HepG2 (cell line): ENCODE data around the gene RNF40. TPM values are rescaled to one million over a fixed set of nuclear protein-coding genes. Genes with fewer than 3 reads are reported as not detected.

Experiments used
- CCAR2 ChIP-seq: fragments of 200-400 bp; formaldehyde crosslinking; optimal IDR thresholded peaks from 2 replicates; pipeline ENCODE3; 2018; ENCODE audit warnings: low read depth, mild to moderate bottlenecking, low read length, moderate library complexity
- GTF3A ChIP-seq: sonication (generic); formaldehyde crosslinking; conservative IDR thresholded peaks from 2 replicates; pipeline ENCODE4 v1.4.0; 2020; ENCODE audit warnings: mild to moderate bottlenecking, missing genetic modification reagents
- KDM2A ChIP-seq: sonication (generic); formaldehyde crosslinking; IDR thresholded peaks from 2 replicates; pipeline ENCODE4 v1.4.0; 2020; ENCODE audit warnings: low read depth, missing genetic modification reagents, borderline replicate concordance
- MXI1 ChIP-seq: IDR thresholded peaks from 3 replicates; pipeline ENCODE4 v1.6.1; 2012; ENCODE audit warnings: low read depth, low read length, inconsistent platforms, borderline replicate concordance
- NCOA5 ChIP-seq: sonication (generic); formaldehyde crosslinking; IDR thresholded peaks from 2 replicates; pipeline ENCODE4 v1.4.0; 2020; ENCODE audit warnings: missing genetic modification reagents
- PITX1 ChIP-seq: sonication (generic); formaldehyde crosslinking; IDR thresholded peaks from 2 replicates; pipeline ENCODE4 v1.5.1; 2020; ENCODE audit warnings: mild to moderate bottlenecking, missing genetic modification reagents
- PREB ChIP-seq: sonication (generic); formaldehyde crosslinking; IDR thresholded peaks from 2 replicates; pipeline ENCODE4 v1.4.0; 2020; ENCODE audit warnings: missing genetic modification reagents
- SNAI1 ChIP-seq: sonication (generic); formaldehyde crosslinking; IDR thresholded peaks from 2 replicates; pipeline ENCODE4 v1.5.0; 2020; ENCODE audit warnings: mild to moderate bottlenecking, missing genetic modification reagents, borderline replicate concordance
- TFE3 ChIP-seq: IDR thresholded peaks from 2 replicates; pipeline ENCODE4 v1.6.1; 2016
- ZBED4 ChIP-seq: sonication (generic); formaldehyde crosslinking; IDR thresholded peaks from 2 replicates; pipeline ENCODE4 v1.4.0; 2020; ENCODE audit warnings: missing genetic modification reagents, borderline replicate concordance
- ZFAT ChIP-seq: sonication (generic); formaldehyde crosslinking; conservative IDR thresholded peaks from 2 replicates; pipeline ENCODE4 v1.8.1; 2023; ENCODE audit warnings: missing genetic modification reagents, inconsistent platforms
- ZMAT3 ChIP-seq: sonication (generic); formaldehyde crosslinking; conservative IDR thresholded peaks from 2 replicates; pipeline ENCODE4 v1.7.0; 2021; ENCODE audit warnings: missing genetic modification reagents
- ZNF232 ChIP-seq: sonication (generic); formaldehyde crosslinking; IDR thresholded peaks from 2 replicates; pipeline ENCODE4 v1.4.0; 2020; ENCODE audit warnings: missing genetic modification reagents, borderline replicate concordance
- ZNF558 ChIP-seq: sonication (generic); formaldehyde crosslinking; IDR thresholded peaks from 2 replicates; pipeline ENCODE4 v1.9.0; 2022; ENCODE audit warnings: mild to moderate bottlenecking, missing genetic modification reagents, borderline replicate concordance
- ZNF770 ChIP-seq: sonication (generic); formaldehyde crosslinking; IDR thresholded peaks from 2 replicates; pipeline ENCODE4 v1.5.0; 2020; ENCODE audit warnings: mild to moderate bottlenecking, missing genetic modification reagents
- ZNF839 ChIP-seq: sonication (generic); formaldehyde crosslinking; IDR thresholded peaks from 2 replicates; pipeline ENCODE4 v1.4.0; 2020; ENCODE audit warnings: missing genetic modification reagents, mild to moderate bottlenecking, borderline replicate concordance
- ZSCAN31 ChIP-seq: sonication (generic); formaldehyde crosslinking; IDR thresholded peaks from 2 replicates; pipeline ENCODE4 v1.5.0; 2020; ENCODE audit warnings: low read depth, mild to moderate bottlenecking, missing genetic modification reagents
- polyA plus RNA-seq, 8 experiments: library from polyadenylated mRNA; depleted of rRNA in 3 of 8; stranded (reverse) in 7 of 8; unstranded in 1 of 8; fragments of >200 nt; fragmentation: Illumina TruSeq in 4 of 8; extraction: Trizol in 4 of 8; gene quantifications; 2 replicates each; pipeline versions ENCODE4 v1.2.1 to v1.2.3, GENCODE V29; 2011 to 2016; ENCODE audit warnings: low read depth in 4 of 8, missing spikeins in 1 of 8, mixed read lengths in 1 of 8; ENCODE audit not compliant: insufficient read depth in 1 of 8
- total RNA-seq, 5 experiments: library from RNA; depleted of rRNA; stranded (reverse); fragments of >200 nt; fragmentation: Illumina TruSeq; extraction: Trizol; gene quantifications; 2 replicates each; pipeline ENCODE4 v1.2.3, GENCODE V29; 2016; ENCODE audit warnings: low read depth in 1 of 5

RNF40 gene
- total and polyA plus RNA-seq, 2 of the 13 experiments (the other 11 are each of a cell fraction or from before 2014, with no cell fraction given), result 84.0 to 85.6 TPM

- TF ChIP-seq ZNF770 (CRISPR knock-in tag) (peak; percentile 99), ZBED4 (CRISPR knock-in tag) (no peak), ZSCAN31 (CRISPR knock-in tag) (peak; percentile 89), CCAR2 (no peak), ZFAT (CRISPR knock-in tag) (no peak), ZMAT3 (CRISPR knock-in tag) (no peak; the same call in 1 of the 2 replicates), PREB (CRISPR knock-in tag) (no peak), NCOA5 (CRISPR knock-in tag) (no peak), TFE3 (CRISPR knock-in tag) (peak; percentile 80; the same call in 1 of the 2 replicates), KDM2A (CRISPR knock-in tag) (peak; percentile 98), ZNF558 (CRISPR knock-in tag) (no peak), ZNF232 (CRISPR knock-in tag) (peak; percentile 83), MXI1 (peak; percentile 95; the same call in 2 of the 3 replicates), ZNF839 (CRISPR knock-in tag) (0 out of 2 replicates have a peak, but pooled peaks have one; percentile 66), GTF3A (CRISPR knock-in tag) (no peak), SNAI1 (CRISPR knock-in tag) (no peak), PITX1 (CRISPR knock-in tag) (peak; percentile 89)
Observed at GRCh38 chr16:30747799-30748633, 14.1 kb upstream of the RNF40 start, which contains the start of gene PHKG2 (continued).
